ENCODE measurements around the gene ZSWIM4. TPM values are rescaled to one million over a fixed set of nuclear protein-coding genes. Genes with fewer than 3 reads are reported as not detected.
A peak's percentile ranks its signal among the peaks of the same experiment; 100 is the strongest.

Gene ZSWIM4
- polyA plus RNA-seq (0.71 to 1.1 TPM (median 1.00 TPM) in 3 replicates), polyA minus RNA-seq (2.1 to 3.7 TPM (median 3.1 TPM) in 3 replicates)
- polyA plus RNA-seq (2011; ENCODE audit: low read depth): 6.3 TPM
- polyA plus RNA-seq (2011; cell fraction: cytosol; rRNA removed): 0.68 and 1.3 TPM in 2 replicates
- polyA plus RNA-seq (2011; cell fraction: nucleus; rRNA removed): 2.9 and 3.6 TPM in 2 replicates
- 1.5 and 3.8 TPM in 2 replicates for polyA plus RNA-seq (2012; ENCODE audit: low replicate concordance)
- polyA minus RNA-seq (2011; cell fraction: cytosol; rRNA and poly(A)+ RNA removed): 6.3 TPM
- 5.3 and 7.0 TPM in 2 replicates for polyA minus RNA-seq (2011; cell fraction: nucleus; rRNA and poly(A)+ RNA removed)

DNA sequence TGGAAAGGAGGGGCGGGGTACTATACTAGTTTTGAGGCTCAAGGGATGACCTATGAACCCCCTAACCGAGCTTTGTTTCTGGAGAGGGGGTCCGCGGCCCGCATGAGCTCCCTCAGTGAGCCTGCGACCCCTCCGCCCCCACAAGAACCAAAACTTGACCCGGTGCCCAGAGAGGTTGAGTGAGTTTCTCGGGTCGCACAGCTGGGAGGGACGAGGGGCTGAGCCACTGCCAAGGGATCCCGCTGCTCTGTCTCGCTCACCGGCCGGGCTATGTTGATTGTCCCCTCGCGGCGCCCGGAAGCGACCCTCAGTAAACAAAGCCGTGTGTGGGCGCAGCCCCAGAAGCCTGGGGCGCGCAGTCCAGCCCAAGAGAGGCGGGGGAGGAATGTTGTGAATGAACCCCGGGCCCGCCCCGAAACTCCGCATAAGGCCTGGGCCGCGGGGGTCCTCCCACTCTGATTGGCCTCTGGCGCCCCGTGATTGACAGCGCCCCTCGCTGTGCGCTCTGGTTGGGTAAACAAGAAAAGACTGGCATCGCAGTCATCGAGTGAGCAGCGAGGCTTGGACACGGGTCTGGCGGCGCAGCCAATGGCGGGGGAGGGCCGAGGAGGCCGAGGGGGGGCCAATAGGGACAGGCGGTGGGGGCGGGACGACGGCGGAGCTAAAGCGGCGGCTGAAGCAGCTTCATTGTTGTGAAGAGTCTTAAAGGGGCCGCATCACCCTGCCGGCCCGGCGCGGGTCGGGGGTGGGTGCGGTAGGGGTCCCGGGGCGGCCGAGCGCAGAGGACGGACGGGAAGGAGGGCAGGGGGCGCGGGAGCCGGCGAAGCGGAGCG lies at the start of gene ZSWIM4:
Gene ZSWIM4 (plus strand): TSS at position 687 of the 833 bp plus-strand sequence. CDS start 206 bp downstream, outside the sequence.
- Histone ChIP-seq H4K20me1 (ENCODE audit: control insufficient read depth, extremely low read depth, insufficient read depth, low read length) (no peaks in the 10 kb centered on the region), H2AFZ (ENCODE audit: control insufficient read depth, low read length) (peak within 1 kb of the TSS; percentile 63), H3K27ac (ENCODE audit: control insufficient read depth, insufficient read depth, low read length) (peak within 1 kb of the TSS; percentile 94), H3K36me3 (ENCODE audit: control insufficient read depth in 2 of 2, extremely low read depth in 1 of 2, insufficient read depth in 2 of 2, low read length in 2 of 2) (no peaks in the 10 kb centered on the region), H3K79me2 (ENCODE audit: control insufficient read depth, insufficient read depth, low read length) (peaks cover 4% of the 10 kb centered on the region), H3K9me3 (ENCODE audit: control insufficient read depth, low read depth, low read length) (no peaks in the 10 kb centered on the region), H3K9ac (ENCODE audit: control insufficient read depth, extremely low read depth, insufficient read depth, low read length) (peak within 1 kb of the TSS; percentile 97), H3K27me3 (ENCODE audit: control insufficient read depth, extremely low read depth, insufficient read depth, low read length) (no peaks in the 10 kb centered on the region), H3K4me3 (ENCODE audit: control insufficient read depth in 2 of 3, extremely low read depth in 1 of 3, insufficient read depth in 2 of 3, low read depth in 1 of 3, low read length in 3 of 3) (peak within 1 kb of the TSS; percentile 76 to 91 (median 90)), H3K9me1 (ENCODE audit: control insufficient read depth, extremely low read depth, insufficient read depth, low read length) (peaks cover 2% of the 10 kb centered on the region), H3K4me1 (ENCODE audit: control insufficient read depth, extremely low read depth, insufficient read depth, low read length) (peaks cover 30% of the 10 kb centered on the region), H3K4me2 (ENCODE audit: control insufficient read depth, extremely low read depth, insufficient read depth, low read depth, low read length) (peak within 1 kb of the TSS; percentile 97)
- DNase-seq (ENCODE audit: low read depth, low spot score) (peak; percentile 88), FAIRE-seq (no peak)
- dilution Hi-C loops (cut with MboI; ENCODE audit: extremely low pct_ligation_motif_present, low sequenced_read_pairs): no loop called here
- TF ChIP-seq, protein P1, sequence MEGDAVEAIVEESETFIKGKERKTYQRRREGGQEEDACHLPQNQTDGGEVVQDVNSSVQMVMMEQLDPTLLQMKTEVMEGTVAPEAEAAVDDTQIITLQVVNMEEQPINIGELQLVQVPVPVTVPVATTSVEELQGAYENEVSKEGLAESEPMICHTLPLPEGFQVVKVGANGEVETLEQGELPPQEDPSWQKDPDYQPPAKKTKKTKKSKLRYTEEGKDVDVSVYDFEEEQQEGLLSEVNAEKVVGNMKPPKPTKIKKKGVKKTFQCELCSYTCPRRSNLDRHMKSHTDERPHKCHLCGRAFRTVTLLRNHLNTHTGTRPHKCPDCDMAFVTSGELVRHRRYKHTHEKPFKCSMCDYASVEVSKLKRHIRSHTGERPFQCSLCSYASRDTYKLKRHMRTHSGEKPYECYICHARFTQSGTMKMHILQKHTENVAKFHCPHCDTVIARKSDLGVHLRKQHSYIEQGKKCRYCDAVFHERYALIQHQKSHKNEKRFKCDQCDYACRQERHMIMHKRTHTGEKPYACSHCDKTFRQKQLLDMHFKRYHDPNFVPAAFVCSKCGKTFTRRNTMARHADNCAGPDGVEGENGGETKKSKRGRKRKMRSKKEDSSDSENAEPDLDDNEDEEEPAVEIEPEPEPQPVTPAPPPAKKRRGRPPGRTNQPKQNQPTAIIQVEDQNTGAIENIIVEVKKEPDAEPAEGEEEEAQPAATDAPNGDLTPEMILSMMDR (optimal IDR thresholded peaks at IDR 0.05 in 1 of 3, IDR thresholded peaks at IDR 0.05 in 1 of 3, conservative IDR thresholded peaks at IDR 0.05 in 1 of 3; ENCODE audit: extremely low read depth in 1 of 3, insufficient read depth in 2 of 3, low read length in 3 of 3): no peak
- no peak for TF ChIP-seq EZH2 (IDR thresholded peaks at IDR 0.05; ENCODE audit: low read length)

GRCh38 chr19:13747098-13747453 lies 48.2 kb upstream of the ZSWIM4 start:
- dilution Hi-C loops (cut with MboI; ENCODE audit: extremely low pct_ligation_motif_present, low sequenced_read_pairs): no loop called here

More at GRCh38 chr19:13747098-13747453, 48.2 kb upstream of the ZSWIM4 start:
- Histone ChIP-seq H3K27me3 (ENCODE audit: control insufficient read depth, extremely low read depth, insufficient read depth, low read length) (no peaks in the 10 kb centered on the region), H4K20me1 (ENCODE audit: control insufficient read depth, extremely low read depth, insufficient read depth, low read length) (no peaks in the 10 kb centered on the region), H3K36me3 (ENCODE audit: control insufficient read depth in 2 of 2, extremely low read depth in 1 of 2, insufficient read depth in 2 of 2, low read length in 2 of 2) (peaks cover 3 to 4% of the 10 kb centered on the region in 2 experiments), H2AFZ (ENCODE audit: control insufficient read depth, low read length) (no peak overlapping the region), H3K9me1 (ENCODE audit: control insufficient read depth, extremely low read depth, insufficient read depth, low read length) (no peaks in the 10 kb centered on the region), H3K9me3 (ENCODE audit: control insufficient read depth, low read depth, low read length) (no peaks in the 10 kb centered on the region), H3K4me1 (ENCODE audit: control insufficient read depth, extremely low read depth, insufficient read depth, low read length) (peaks cover 4% of the 10 kb centered on the region), H3K4me2 (ENCODE audit: control insufficient read depth, extremely low read depth, insufficient read depth, low read depth, low read length) (peak overlapping the region; percentile 17), H3K9ac (ENCODE audit: control insufficient read depth, extremely low read depth, insufficient read depth, low read length) (no peak overlapping the region), H3K79me2 (ENCODE audit: control insufficient read depth, insufficient read depth, low read length) (peaks cover 9% of the 10 kb centered on the region), H3K27ac (ENCODE audit: control insufficient read depth, insufficient read depth, low read length) (no peak overlapping the region), H3K4me3 (ENCODE audit: control insufficient read depth in 2 of 3, extremely low read depth in 1 of 3, insufficient read depth in 2 of 3, low read depth in 1 of 3, low read length in 3 of 3) (peak overlapping the region; percentile 32 to 92 (median 44))
- FAIRE-seq (no peak), DNase-seq (ENCODE audit: low read depth, low spot score) (no peak)
- TF ChIP-seq EZH2 (IDR thresholded peaks at IDR 0.05; ENCODE audit: low read length): no peak
- TF ChIP-seq, protein P1 (optimal IDR thresholded peaks at IDR 0.05 in 1 of 3, IDR thresholded peaks at IDR 0.05 in 1 of 3, conservative IDR thresholded peaks at IDR 0.05 in 1 of 3; ENCODE audit: extremely low read depth in 1 of 3, insufficient read depth in 2 of 3, low read length in 3 of 3): no peak

Measured in keratinocyte (primary cell).